Cerebellar nuclear complex (tissue), 1 donor: ENCODE data around the gene MCU.
"Not testable (repeated sequence)": the region's sequence is repeated elsewhere in the genome, so short reads cannot be mapped to it uniquely, and the experiment has no call there.

ENCODE experiments used
- DNase-seq, 2 experiments: peaks; one replicate each; lab custom pipeline; 2025; lab: John Stamatoyannopoulos, UW

Gene MCU

GRCh38 chr10:72762042-72762441 is 70.1 kb downstream of the MCU start:
- DNase-seq: no peak

- DNase-seq: no peak
Observed at GRCh38 chr10:72763201-72763600, 71.3 kb downstream of the MCU start.

GRCh38 chr10:72764151-72764550 is 72.2 kb downstream of the MCU start:
- no peak for DNase-seq

- no peak for DNase-seq
Observed at GRCh38 chr10:72765051-72765745, 73.3 kb downstream of the MCU start.

GRCh38 chr10:72771195-72771594 is 79.3 kb downstream of the MCU start:
- DNase-seq: not testable (repeated sequence)

GRCh38 chr10:72772031-72772430 is 80.1 kb downstream of the MCU start:
- DNase-seq: no peak

- no peak for DNase-seq
Observed at GRCh38 chr10:72779874-72780273, 87.9 kb downstream of the MCU start.

- no peak for DNase-seq
Observed at GRCh38 chr10:72782649-72783330, 90.8 kb downstream of the MCU start.

GRCh38 chr10:72783410-72783833 is 91.5 kb downstream of the MCU start:
- DNase-seq: peak in 1 of 2 experiments; percentile 37

- peak in 1 of 2 experiments; percentile 54 for DNase-seq
Observed at GRCh38 chr10:72784551-72785351, 92.8 kb downstream of the MCU start.

GRCh38 chr10:72785409-72785808 is 93.5 kb downstream of the MCU start:
- no peak for DNase-seq

GRCh38 chr10:72790216-72790990 is 98.5 kb downstream of the MCU start:
- DNase-seq: no peak

GRCh38 chr10:72792288-72792687 is 100.3 kb downstream of the MCU start:
- no peak for DNase-seq

GRCh38 chr10:72793752-72794151 is 101.8 kb downstream of the MCU start:
- no peak for DNase-seq

- DNase-seq: no peak
Observed at GRCh38 chr10:72794260-72794659, 102.3 kb downstream of the MCU start.

GRCh38 chr10:72796042-72796441 is 104.1 kb downstream of the MCU start:
- DNase-seq: no peak

- DNase-seq: no peak
Observed at GRCh38 chr10:72796538-72796937, 104.6 kb downstream of the MCU start.

GRCh38 chr10:72800000-72800740 is 108.2 kb downstream of the MCU start:
- DNase-seq: no peak

- DNase-seq: no peak
Observed at GRCh38 chr10:72800741-72801092, 108.8 kb downstream of the MCU start.

GRCh38 chr10:72801263-72801868 is 109.4 kb downstream of the MCU start:
- DNase-seq: no peak

GRCh38 chr10:72802332-72802731 is 110.4 kb downstream of the MCU start:
- DNase-seq: no peak
